ENCODE measurements around the gene CLTCL1. TPM values are rescaled to one million over a fixed set of nuclear protein-coding genes. Genes with fewer than 3 reads are reported as not detected.

The CLTCL1 gene
- total and polyA plus RNA-seq, 9 of the 15 experiments (the other 6 are each of a cell fraction or from before 2014, with no cell fraction given), result 1.1 to 11.7 (median 5.0) TPM

- ATAC-seq (0 out of 3 replicates have a peak, but pooled peaks have one; percentile 7), FAIRE-seq (no peak), DNase-seq (ENCODE audit: extremely low read depth in 1 of 4, low spot score in 3 of 4) (no peak)
- H3K9me1 ChIP-seq (ENCODE audit: control insufficient read depth, insufficient read depth, low read length), result no peaks in the 10 kb centered on the region
- no TSS peak for BruUV-seq (replicated peaks)
- H4K20me1 ChIP-seq (replicated peaks; ENCODE audit: control insufficient read depth, insufficient read depth, low read length), result no peaks in the 10 kb centered on the region
- in situ Hi-C loops (cut with MboI) (no loop called here), intact Hi-C loops (cut with micrococcal nuclease) (no loop called here)
- no peak overlapping the region for H2AFZ ChIP-seq (ENCODE audit: low read depth, low read length)
- H3K36me3 ChIP-seq (ENCODE audit: control insufficient read depth, insufficient read depth, low read length), result no peaks in the 10 kb centered on the region
- no peak overlapping the region for H3K4me3 ChIP-seq
- no peak overlapping the region for H3K4me2 ChIP-seq (ENCODE audit: insufficient read depth, low read length)
- H3K9ac ChIP-seq (ENCODE audit: insufficient read depth in 1 of 2, low read depth in 2 of 2, low read length in 2 of 2), result no peak overlapping the region
- CTCF ChIA-PET (ENCODE audit: low intra/inter-chr PET ratio), result no interaction called here
- peaks cover 7 to 12% of the 10 kb centered on the region in 2 experiments for H3K4me1 ChIP-seq (replicated peaks in 1 of 2; ENCODE audit: control insufficient read depth in 2 of 2, insufficient read depth in 2 of 2, low read length in 2 of 2)
- no peak overlapping the region for H3K27ac ChIP-seq (ENCODE audit: extremely low read depth, low read depth, low read length)
- peaks cover 5 to 17% of the 10 kb centered on the region in 2 experiments; a peak in 3 of 5 replicates for H3K27me3 ChIP-seq (ENCODE audit: control insufficient read depth in 2 of 2, insufficient read depth in 2 of 2, low read length in 2 of 2)
- 62% methylated on average over 8 of the region's 8 CpGs for WGBS (ENCODE audit: insufficient coverage, low coverage, missing lambda C conversion rate)
- POLR2A ChIA-PET, result interaction anchor here (0.9 to 2.9 kb wide), 3 partner anchors 10 to 16 kb away, joined by 3 to 20 read pairs (median 6); no protein-coding TSS in a partner anchor
- no peaks in the 10 kb centered on the region for H3K79me2 ChIP-seq (ENCODE audit: control insufficient read depth, insufficient read depth, low read length)
- no peaks in the 10 kb centered on the region for H3K9me3 ChIP-seq (replicated peaks; ENCODE audit: control insufficient read depth, insufficient read depth, low read depth, low read length)
- no peak for TF ChIP-seq GABPA (tag; conservative IDR thresholded peaks at IDR 0.05; ENCODE audit: low read depth)
- peak; percentile 51; the same call in 1 of the 2 replicates for TF ChIP-seq MED1 (CRISPR knock-in tag; IDR thresholded peaks at IDR 0.05; ENCODE audit: borderline replicate concordance)
- 0 out of 2 replicates have a peak, but pooled peaks have one; percentile 18 for TF ChIP-seq IRF2 (CRISPR knock-in tag; IDR thresholded peaks at IDR 0.05)
- no peak for TF ChIP-seq EP300 (IDR thresholded peaks at IDR 0.05; ENCODE audit: low read length)
- TF ChIP-seq ZNF609 (CRISPR knock-in tag; IDR thresholded peaks at IDR 0.05; ENCODE audit: borderline replicate concordance), result no peak
- peak; percentile 36; the same call in 1 of the 2 replicates for TF ChIP-seq ZBTB33 (CRISPR knock-in tag; IDR thresholded peaks at IDR 0.05)
- no peak for TF ChIP-seq ZNF24 (IDR thresholded peaks at IDR 0.05)
- TF ChIP-seq ZNF507 (tag; conservative IDR thresholded peaks at IDR 0.05), result peak; percentile 32
- 0 out of 2 replicates have a peak, but pooled peaks have one; percentile 9 for TF ChIP-seq HDAC6 (IDR thresholded peaks at IDR 0.05; ENCODE audit: low read depth, low read length)
- TF ChIP-seq SMC3 (conservative IDR thresholded peaks at IDR 0.05; ENCODE audit: insufficient read depth, low read depth, low read length), result no peak
- TF ChIP-seq, protein P1, sequence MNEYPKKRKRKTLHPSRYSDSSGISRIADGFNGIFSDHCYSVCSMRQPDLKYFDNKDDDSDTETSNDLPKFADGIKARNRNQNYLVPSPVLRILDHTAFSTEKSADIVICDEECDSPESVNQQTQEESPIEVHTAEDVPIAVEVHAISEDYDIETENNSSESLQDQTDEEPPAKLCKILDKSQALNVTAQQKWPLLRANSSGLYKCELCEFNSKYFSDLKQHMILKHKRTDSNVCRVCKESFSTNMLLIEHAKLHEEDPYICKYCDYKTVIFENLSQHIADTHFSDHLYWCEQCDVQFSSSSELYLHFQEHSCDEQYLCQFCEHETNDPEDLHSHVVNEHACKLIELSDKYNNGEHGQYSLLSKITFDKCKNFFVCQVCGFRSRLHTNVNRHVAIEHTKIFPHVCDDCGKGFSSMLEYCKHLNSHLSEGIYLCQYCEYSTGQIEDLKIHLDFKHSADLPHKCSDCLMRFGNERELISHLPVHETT (CRISPR knock-in tag; conservative IDR thresholded peaks at IDR 0.05 in 1 of 2, IDR thresholded peaks at IDR 0.05 in 1 of 2), result 0 out of 4 replicates have a peak, but pooled peaks of 1 of the 2 experiments have one; percentile 29
Observed at GRCh38 chr22:19277785-19278184, 13.7 kb downstream of the CLTCL1 start.
